GM12873 (cell line): ENCODE measurements around the gene TIPARP.

ENCODE experiments used
- TF ChIP-seq, protein P1 (sequence below): IDR thresholded peaks from 2 replicates; pipeline ENCODE4 v1.5.1; 2012; ENCODE audit warnings: low read depth, mild to moderate bottlenecking, moderate library complexity, low read length, control low read depth; ENCODE audit not compliant: insufficient read depth; ENCODE audit errors: missing control alignments

TIPARP gene

DNA sequence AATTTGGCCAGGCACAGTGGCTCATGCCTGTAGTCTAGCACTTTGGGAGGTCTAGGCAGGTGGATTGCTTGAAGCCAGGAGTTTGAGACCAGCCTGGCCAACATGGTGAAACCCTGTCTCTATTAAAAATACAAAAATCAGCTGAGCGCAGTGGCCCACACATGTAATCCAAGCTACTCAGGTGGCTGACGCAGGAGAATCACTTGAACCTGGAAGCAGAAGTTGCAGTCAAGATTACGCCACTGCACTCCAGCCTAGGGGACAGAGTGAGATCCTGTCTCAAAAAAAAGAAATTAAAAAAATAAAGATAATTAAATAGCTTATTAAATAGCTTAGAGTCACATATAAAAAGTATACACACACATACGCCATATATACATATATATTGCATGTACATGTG is 3.7 kb upstream of the TIPARP start:
- TF ChIP-seq, protein P1, sequence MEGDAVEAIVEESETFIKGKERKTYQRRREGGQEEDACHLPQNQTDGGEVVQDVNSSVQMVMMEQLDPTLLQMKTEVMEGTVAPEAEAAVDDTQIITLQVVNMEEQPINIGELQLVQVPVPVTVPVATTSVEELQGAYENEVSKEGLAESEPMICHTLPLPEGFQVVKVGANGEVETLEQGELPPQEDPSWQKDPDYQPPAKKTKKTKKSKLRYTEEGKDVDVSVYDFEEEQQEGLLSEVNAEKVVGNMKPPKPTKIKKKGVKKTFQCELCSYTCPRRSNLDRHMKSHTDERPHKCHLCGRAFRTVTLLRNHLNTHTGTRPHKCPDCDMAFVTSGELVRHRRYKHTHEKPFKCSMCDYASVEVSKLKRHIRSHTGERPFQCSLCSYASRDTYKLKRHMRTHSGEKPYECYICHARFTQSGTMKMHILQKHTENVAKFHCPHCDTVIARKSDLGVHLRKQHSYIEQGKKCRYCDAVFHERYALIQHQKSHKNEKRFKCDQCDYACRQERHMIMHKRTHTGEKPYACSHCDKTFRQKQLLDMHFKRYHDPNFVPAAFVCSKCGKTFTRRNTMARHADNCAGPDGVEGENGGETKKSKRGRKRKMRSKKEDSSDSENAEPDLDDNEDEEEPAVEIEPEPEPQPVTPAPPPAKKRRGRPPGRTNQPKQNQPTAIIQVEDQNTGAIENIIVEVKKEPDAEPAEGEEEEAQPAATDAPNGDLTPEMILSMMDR: no peak

DNA sequence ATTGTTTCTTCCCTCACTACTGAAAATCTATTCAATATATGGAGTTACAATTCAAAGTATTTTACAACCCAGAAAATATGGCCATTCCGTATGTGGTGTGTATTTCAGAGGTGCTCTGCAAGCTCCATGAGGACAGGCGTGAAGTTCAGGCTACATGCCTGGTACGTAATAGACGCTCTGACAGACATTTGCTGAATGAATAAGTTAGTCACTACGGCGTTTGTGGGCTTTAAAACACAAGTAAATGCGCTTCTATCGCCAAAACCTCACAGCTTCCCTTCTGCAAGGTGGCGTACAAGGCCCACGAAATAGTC is 701 bp upstream of the TIPARP start:
- TF ChIP-seq, protein P1: no peak

DNA sequence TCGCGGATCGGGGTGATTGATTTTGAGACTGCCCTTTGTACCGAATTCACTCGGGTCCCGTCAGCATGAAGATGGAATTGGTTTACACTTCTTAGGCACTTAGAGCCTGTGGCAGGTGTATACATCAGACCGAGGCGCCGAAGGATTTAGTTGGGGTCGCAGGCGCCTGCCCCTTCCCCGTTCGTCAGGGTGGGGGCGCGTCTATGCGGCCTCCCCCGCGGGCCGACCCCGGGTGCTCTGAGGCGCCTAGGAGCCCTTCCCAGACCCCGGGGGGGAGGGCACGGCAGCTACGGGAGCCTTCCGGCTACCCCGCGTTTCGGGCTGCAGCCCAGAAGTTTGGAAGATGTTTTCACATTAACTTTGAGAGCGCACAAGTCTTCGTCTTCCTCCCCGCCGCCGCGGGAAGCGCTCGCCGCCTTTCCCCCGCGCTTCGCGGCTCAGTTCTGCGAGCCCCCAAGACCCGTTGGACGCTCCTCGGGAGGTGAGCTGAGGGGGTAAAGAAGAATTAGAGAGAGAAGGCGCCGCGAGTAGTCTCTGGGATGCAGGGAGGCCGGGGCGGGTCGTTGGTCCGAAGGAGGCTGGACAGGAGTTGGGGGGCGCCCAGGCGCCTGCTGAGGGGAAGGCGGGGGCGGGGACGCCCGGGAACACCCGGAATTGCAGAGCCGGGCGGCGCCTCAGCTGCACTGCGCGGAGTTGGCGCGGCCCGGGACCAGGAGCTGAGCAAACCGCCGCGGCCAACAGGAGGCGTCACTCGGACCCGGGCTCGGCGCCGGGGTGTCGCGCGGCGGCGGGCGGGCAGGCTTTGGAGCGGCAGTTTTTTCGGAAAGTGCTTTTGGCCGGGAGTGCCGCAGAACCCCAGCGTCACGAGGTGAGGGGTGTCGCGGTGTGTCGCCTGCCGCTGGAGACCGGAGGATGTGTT is 780 bp downstream of the TIPARP start:
- TF ChIP-seq, protein P1: peak; percentile 31

DNA sequence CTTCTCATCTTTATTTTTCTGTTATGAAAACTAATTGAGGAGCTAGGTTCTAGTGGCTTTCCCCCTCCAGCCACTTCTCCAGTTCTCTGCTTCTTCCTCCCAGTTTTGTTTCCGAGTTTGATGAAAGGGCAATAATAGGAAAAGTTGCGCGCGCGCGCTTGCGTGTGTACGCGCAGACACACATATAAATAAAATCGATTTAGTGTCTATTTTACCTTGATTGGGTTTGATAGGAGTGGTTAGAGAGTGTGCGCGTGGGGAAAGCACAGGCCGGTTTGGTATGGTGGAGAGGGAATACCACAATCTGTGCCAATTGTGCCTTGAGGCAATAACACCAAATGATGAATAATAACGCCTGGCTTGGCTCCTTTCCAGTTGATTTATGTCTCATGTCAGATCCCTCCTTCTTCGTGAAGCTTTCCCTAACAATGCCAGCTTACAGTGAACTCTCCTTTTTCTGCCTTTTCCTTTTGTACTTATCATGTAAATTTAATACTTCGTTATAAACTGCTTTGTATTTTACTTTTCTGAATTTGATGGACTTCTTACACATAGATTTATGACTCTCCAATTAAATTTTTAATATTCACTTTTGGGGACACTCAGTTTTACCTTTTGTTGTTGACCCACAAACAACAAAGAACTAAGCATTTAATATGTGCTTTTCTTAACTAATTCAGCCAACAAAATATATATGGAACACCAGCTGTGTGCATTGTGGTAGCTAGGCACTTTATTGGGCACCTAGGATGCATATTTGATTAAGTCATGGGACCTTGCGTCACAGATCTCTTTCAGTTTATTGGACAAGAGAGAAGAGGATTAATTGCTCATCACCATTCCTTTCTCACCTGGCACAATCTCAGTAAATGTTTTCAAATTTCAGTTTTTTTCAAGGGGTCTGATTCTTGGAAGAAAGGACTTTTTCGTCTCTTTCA is 1.7 kb downstream of the TIPARP start:
- TF ChIP-seq, protein P1: no peak

DNA sequence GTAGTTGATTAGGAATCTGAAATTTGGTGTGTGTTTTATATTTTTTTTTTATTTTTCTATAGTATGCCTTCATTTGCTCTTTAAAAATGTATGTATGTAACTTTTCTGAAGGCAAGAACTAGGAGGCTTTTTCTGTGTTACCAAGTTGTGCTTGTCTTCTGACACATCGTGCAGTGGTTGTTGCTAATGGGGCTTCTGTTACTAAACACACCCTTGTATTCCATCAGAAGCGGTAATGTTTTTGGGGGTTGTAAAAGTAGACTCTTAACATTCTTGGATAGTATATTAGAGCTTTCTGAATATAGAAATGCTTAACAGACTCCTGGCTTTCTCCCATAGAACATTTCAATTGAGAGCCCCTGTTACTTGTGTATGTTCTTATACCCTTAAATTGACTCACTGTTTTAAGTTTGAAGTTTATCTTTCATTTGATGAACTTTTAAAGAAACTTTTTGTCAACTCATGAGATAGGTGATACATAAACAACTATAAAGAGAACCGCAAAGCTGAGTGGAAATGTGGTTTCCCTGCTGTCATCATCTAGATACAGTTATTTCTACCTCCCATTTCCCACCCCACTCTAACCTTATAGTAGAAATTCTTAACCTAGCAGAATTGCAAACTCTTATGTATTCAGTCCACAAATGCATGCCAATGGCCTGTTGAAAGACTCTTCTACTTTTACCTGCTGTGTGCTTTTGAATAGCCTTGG is 2.5 kb downstream of the TIPARP start:
- TF ChIP-seq, protein P1: no peak

DNA sequence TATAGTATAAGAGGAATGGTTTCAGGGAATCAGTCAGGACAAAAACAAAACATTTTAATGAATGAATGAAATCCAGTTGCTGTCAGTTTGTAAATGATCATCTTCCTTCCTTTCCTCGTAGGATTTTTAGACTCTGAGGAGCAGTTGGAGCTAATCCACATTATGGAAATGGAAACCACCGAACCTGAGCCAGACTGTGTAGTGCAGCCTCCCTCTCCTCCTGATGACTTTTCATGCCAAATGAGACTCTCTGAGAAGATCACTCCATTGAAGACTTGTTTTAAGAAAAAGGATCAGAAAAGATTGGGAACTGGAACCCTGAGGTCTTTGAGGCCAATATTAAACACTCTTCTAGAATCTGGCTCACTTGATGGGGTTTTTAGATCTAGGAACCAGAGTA is 3.1 kb downstream of the TIPARP start:
- TF ChIP-seq, protein P1: no peak
